ENCODE results near the gene DCDC1. TPM values are rescaled to one million over a fixed set of nuclear protein-coding genes. Genes with fewer than 3 reads are reported as not detected.

DCDC1 gene
- total RNA-seq, 1 experiment from 2014 or later = 1.5 TPM

- RAD21 ChIA-PET (ENCODE audit: low non-redundant PET in 1 of 2, low total read pairs in 2 of 2, uncharacterized antibody in 2 of 2, unreplicated experiment in 2 of 2) = no interaction called here
- POLR2A ChIA-PET = no interaction called here
- Histone ChIP-seq H2AFZ (ENCODE audit: low read depth, low read length, poor library complexity, severe bottlenecking) (no peak overlapping the region), H3K4me1 (ENCODE audit: control insufficient read depth in 1 of 2, insufficient read depth in 2 of 2, low read length in 2 of 2) (no peaks in the 10 kb centered on the region), H3K4me2 (ENCODE audit: low read length) (no peak overlapping the region), H3K27ac (ENCODE audit: low read depth, low read length) (no peak overlapping the region), H3K9me2 (ENCODE audit: insufficient read depth) (no peaks in the 10 kb centered on the region), H3K27me3 (ENCODE audit: insufficient read depth, low read length) (no peaks in the 10 kb centered on the region), H3K9me3 (ENCODE audit: control insufficient read depth in 1 of 2, insufficient read depth in 1 of 2, low read depth in 1 of 2, low read length in 2 of 2) (no peaks in the 10 kb centered on the region), H3K9ac (ENCODE audit: low read length) (no peak overlapping the region), H3K79me2 (ENCODE audit: insufficient read depth, low read length) (no peaks in the 10 kb centered on the region), H3K36me3 (ENCODE audit: control insufficient read depth in 1 of 2, insufficient read depth in 2 of 2, low read length in 2 of 2) (no peaks in the 10 kb centered on the region), H4K20me1 (ENCODE audit: insufficient read depth) (no peaks in the 10 kb centered on the region), H3K4me3 (replicated peaks in 1 of 2; ENCODE audit: low read depth in 1 of 2, low read length in 2 of 2) (no peak overlapping the region)
- CTCF ChIA-PET = interaction anchor here (0.7 kb wide), 1 partner anchor 8 kb away, joined by 4 read pairs; no protein-coding TSS in a partner anchor
- no TSS peak for BruUV-seq (replicated peaks)
- no peak for TF ChIP-seq SP1 (IDR thresholded peaks at IDR 0.05; ENCODE audit: low read depth)
- TF ChIP-seq EZH2 (IDR thresholded peaks at IDR 0.05) = no peak
- TF ChIP-seq REST (IDR thresholded peaks at IDR 0.05; ENCODE audit: low read depth) = no peak
- no peak for TF ChIP-seq SIN3A (IDR thresholded peaks at IDR 0.05; ENCODE audit: low read depth)
- TF ChIP-seq SRF (IDR thresholded peaks at IDR 0.05; ENCODE audit: low read depth) = no peak
- TF ChIP-seq ELF1 (IDR thresholded peaks at IDR 0.05; ENCODE audit: borderline replicate concordance, low read depth) = no peak
- no peak for TF ChIP-seq CTCF (IDR thresholded peaks at IDR 0.05 in 2 of 3, conservative IDR thresholded peaks at IDR 0.05 in 1 of 3; ENCODE audit: borderline replicate concordance in 1 of 3, insufficient read depth in 1 of 3, low read depth in 2 of 3, low read length in 2 of 3)
- TF ChIP-seq RAD21 (IDR thresholded peaks at IDR 0.05; ENCODE audit: low read depth) = no peak
- TF ChIP-seq FOSL1 (IDR thresholded peaks at IDR 0.05; ENCODE audit: low read depth) = no peak
- no peak for TF ChIP-seq EZH2phosphoT487 (IDR thresholded peaks at IDR 0.05; ENCODE audit: borderline replicate concordance)
- no peak for TF ChIP-seq POLR2A (IDR thresholded peaks at IDR 0.05; ENCODE audit: borderline replicate concordance, extremely low read depth, insufficient read depth, insufficient read length)
- TF ChIP-seq, protein P1, sequence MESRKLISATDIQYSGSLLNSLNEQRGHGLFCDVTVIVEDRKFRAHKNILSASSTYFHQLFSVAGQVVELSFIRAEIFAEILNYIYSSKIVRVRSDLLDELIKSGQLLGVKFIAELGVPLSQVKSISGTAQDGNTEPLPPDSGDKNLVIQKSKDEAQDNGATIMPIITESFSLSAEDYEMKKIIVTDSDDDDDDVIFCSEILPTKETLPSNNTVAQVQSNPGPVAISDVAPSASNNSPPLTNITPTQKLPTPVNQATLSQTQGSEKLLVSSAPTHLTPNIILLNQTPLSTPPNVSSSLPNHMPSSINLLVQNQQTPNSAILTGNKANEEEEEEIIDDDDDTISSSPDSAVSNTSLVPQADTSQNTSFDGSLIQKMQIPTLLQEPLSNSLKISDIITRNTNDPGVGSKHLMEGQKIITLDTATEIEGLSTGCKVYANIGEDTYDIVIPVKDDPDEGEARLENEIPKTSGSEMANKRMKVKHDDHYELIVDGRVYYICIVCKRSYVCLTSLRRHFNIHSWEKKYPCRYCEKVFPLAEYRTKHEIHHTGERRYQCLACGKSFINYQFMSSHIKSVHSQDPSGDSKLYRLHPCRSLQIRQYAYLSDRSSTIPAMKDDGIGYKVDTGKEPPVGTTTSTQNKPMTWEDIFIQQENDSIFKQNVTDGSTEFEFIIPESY (IDR thresholded peaks at IDR 0.05; ENCODE audit: extremely low read depth, insufficient replicate concordance, low read length) = no peak
- TF ChIP-seq CEBPB (IDR thresholded peaks at IDR 0.05; ENCODE audit: low read depth) = no peak
- TF ChIP-seq, protein P2, sequence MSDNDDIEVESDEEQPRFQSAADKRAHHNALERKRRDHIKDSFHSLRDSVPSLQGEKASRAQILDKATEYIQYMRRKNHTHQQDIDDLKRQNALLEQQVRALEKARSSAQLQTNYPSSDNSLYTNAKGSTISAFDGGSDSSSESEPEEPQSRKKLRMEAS (IDR thresholded peaks at IDR 0.05) = no peak
- TF ChIP-seq POLR2AphosphoS5 (IDR thresholded peaks at IDR 0.05; ENCODE audit: low read depth, low read length) = no peak
- no peak for TF ChIP-seq CBX3 (IDR thresholded peaks at IDR 0.05; ENCODE audit: low read depth)
- no peak for TF ChIP-seq ATF3 (IDR thresholded peaks at IDR 0.05)
- no peak for TF ChIP-seq YY1 (IDR thresholded peaks at IDR 0.05; ENCODE audit: extremely low read depth, insufficient replicate concordance, low read depth, low read length)
- no peak for TF ChIP-seq ZNF274 (IDR thresholded peaks at IDR 0.05; ENCODE audit: low read depth, low read length)
- DNase-seq (ENCODE audit: low read depth, low spot score) (no peak), ATAC-seq (no peak)
- intact Hi-C loops (cut with micrococcal nuclease) = no loop called here
These were observed 255.1 kb downstream of the DCDC1 start for GRCh38 chr11:31114442-31114841.

Data from HCT116 (cell line).